K562 (cell line): ENCODE data around the gene COQ10B. TPM values are rescaled to one million over a fixed set of nuclear protein-coding genes. Genes with fewer than 3 reads are reported as not detected.

Experiments
- HDAC2 ChIP-seq: fragments of 450-650 bp; IDR thresholded peaks from 2 replicates; pipeline ENCODE4 v1.6.1; 2016; ENCODE audit warnings: mild to moderate bottlenecking
- HNRNPH1 ChIP-seq: fragments of 200-400 bp; formaldehyde crosslinking; optimal IDR thresholded peaks from 2 replicates; pipeline ENCODE3; 2017; ENCODE audit warnings: low read depth, mild to moderate bottlenecking, low read length, moderate library complexity
- KLF13 ChIP-seq: fragments of 450-650 bp; IDR thresholded peaks from 2 replicates; pipeline ENCODE4 v1.6.1; 2016; ENCODE audit warnings: missing genetic modification characterization, low read depth, mild to moderate bottlenecking, missing compliant biosample characterization, moderate library complexity, borderline replicate concordance
- MYNN ChIP-seq, 2 experiments: sonication (generic); formaldehyde crosslinking in 1 of 2; IDR thresholded peaks; 2 replicates each; pipeline versions ENCODE4 v1.5.0 to v1.6.1; 2016 to 2020; ENCODE audit warnings: antibody characterized with exemption in 1 of 2, missing genetic modification reagents in 1 of 2
- PBX2 ChIP-seq, 2 experiments: IDR thresholded peaks in 1 of 2; conservative IDR thresholded peaks in 1 of 2; 2 replicates each; pipeline ENCODE4 v1.6.1; 2016; ENCODE audit warnings: low read depth in 2 of 2, mild to moderate bottlenecking in 1 of 2, missing compliant biosample characterization in 1 of 2, missing genetic modification characterization in 1 of 2, moderate library complexity in 1 of 2
- RBM25 ChIP-seq: fragments of 200-400 bp; formaldehyde crosslinking; IDR thresholded peaks from 2 replicates; pipeline ENCODE4 v1.6.1; 2018; ENCODE audit warnings: low read length, low read depth, moderate library complexity; ENCODE audit not compliant: severe bottlenecking
- TSC22D4 ChIP-seq: fragments of 450-650 bp; IDR thresholded peaks from 2 replicates; pipeline ENCODE4 v1.6.1; 2016; ENCODE audit warnings: missing genetic modification characterization, missing biosample characterization, control low read depth
- ZBTB40 ChIP-seq, 2 experiments: fragments of 450-650 bp in 1 of 2; sonication (generic) in 1 of 2; formaldehyde crosslinking in 1 of 2; IDR thresholded peaks; 2 replicates each; pipeline versions ENCODE4 v1.7.1 to v1.9.0; 2016 to 2022; ENCODE audit warnings: inconsistent platforms in 1 of 2, mild to moderate bottlenecking in 1 of 2, missing genetic modification reagents in 1 of 2
- polyA plus RNA-seq, 8 experiments: library from polyadenylated mRNA; depleted of rRNA in 4 of 8; stranded (reverse) in 5 of 8; unstranded in 3 of 8; fragments of >200 nt; fragmentation: Nextera tagmentation in 2 of 8; fragmentation: Illumina TruSeq in 1 of 8; extraction: Ambion mirVana in 2 of 8; extraction: Trizol in 1 of 8; gene quantifications; 2 replicates each; pipeline versions ENCODE4 v1.2.1 to v1.2.3, GENCODE V29; 2011 to 2014; ENCODE audit warnings: inconsistent platforms in 1 of 8, missing spikeins in 1 of 8
- total RNA-seq, 7 experiments: library from RNA; depleted of rRNA in 6 of 7; stranded (reverse); fragments of >200 nt in 6 of 7; fragmentation: Illumina TruSeq in 2 of 7; extraction: Trizol in 2 of 7; gene quantifications; 2 replicates each; pipeline versions ENCODE4 v1.2.1 to v1.2.3, GENCODE V29; 2011 to 2021; ENCODE audit warnings: low replicate concordance in 1 of 7
- TF ChIP-seq, protein P1 (sequence below): sonication (generic); formaldehyde crosslinking; IDR thresholded peaks from 2 replicates; pipeline ENCODE4 v1.8.0; 2023; ENCODE audit warnings: mild to moderate bottlenecking, missing genetic modification reagents
- TF ChIP-seq, protein P2 (sequence below): sonication (generic); formaldehyde crosslinking; IDR thresholded peaks from 2 replicates; pipeline ENCODE4 v1.8.0; 2022; ENCODE audit warnings: mild to moderate bottlenecking, missing genetic modification reagents

The COQ10B gene
- total and polyA plus RNA-seq, 9 of the 15 experiments (the other 6 are each of a cell fraction or from before 2014, with no cell fraction given), result 3.1 to 13.1 (median 7.7) TPM

DNA sequence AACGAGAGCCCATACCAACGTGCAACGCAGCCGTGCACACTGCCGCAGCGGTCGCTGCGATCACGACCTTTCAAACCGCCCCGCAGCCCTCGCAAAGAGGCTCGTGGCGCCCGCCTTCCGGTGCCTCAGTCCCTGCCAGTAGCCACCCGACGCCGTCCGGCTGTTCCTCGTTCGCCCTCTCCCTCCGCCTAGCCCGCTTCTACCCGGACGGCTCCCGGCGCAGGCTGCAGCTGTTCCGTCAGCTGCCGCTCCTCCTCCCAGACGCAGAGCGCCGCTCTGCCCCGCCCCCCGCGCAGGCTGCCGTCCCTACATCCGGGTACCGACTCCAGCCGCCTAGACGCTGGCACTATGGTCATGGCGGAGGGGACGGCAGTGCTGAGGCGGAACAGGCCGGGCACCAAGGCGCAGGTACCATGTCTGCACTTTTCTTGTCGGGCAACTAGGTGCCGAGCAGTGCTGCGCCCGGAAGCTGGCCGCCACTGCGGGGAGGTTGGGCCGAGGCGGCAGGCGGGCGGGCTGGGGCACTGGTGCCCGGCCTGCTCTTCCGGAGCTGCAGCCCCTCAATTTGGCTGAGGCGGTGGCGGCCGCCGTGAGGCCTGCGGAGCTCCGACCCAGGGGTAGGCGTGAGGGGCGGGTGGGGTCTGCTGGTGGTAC, 62.5 kb downstream of the COQ10B start, which contains the start of gene MOB4 (continued):
- TF ChIP-seq, protein P1, sequence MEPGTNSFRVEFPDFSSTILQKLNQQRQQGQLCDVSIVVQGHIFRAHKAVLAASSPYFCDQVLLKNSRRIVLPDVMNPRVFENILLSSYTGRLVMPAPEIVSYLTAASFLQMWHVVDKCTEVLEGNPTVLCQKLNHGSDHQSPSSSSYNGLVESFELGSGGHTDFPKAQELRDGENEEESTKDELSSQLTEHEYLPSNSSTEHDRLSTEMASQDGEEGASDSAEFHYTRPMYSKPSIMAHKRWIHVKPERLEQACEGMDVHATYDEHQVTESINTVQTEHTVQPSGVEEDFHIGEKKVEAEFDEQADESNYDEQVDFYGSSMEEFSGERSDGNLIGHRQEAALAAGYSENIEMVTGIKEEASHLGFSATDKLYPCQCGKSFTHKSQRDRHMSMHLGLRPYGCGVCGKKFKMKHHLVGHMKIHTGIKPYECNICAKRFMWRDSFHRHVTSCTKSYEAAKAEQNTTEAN (CRISPR knock-in tag), result 0 out of 2 replicates have a peak, but pooled peaks have one; percentile 19
- TF ChIP-seq TSC22D4 (tag) (no peak), HNRNPH1 (no peak), KLF13 (tag) (peak; percentile 89; the same call in 1 of the 2 replicates), PBX2 (CRISPR knock-in tag; IDR thresholded peaks at IDR 0.05; ENCODE audit: low read depth) (no peak), PBX2 (tag; conservative IDR thresholded peaks at IDR 0.05; ENCODE audit: low read depth) (no peak), RBM25 (no peak), MYNN (IDR thresholded peaks at IDR 0.05) (peak; percentile 41; the same call in 1 of the 2 replicates), MYNN (CRISPR knock-in tag; IDR thresholded peaks at IDR 0.05) (no peak), HDAC2 (0 out of 2 replicates have a peak, but pooled peaks have one; percentile 43), ZBTB40 (IDR thresholded peaks at IDR 0.05) (peak; percentile 88), ZBTB40 (CRISPR knock-in tag; IDR thresholded peaks at IDR 0.05) (no peak)
- TF ChIP-seq, protein P2, sequence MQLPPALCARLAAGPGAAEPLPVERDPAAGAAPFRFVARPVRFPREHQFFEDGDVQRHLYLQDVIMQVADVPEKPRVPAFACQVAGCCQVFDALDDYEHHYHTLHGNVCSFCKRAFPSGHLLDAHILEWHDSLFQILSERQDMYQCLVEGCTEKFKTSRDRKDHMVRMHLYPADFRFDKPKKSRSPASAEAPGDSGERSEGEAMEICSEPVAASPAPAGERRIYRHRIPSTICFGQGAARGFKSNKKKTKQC (CRISPR knock-in tag), result peak; percentile 68; the same call in 1 of the 2 replicates
